ENCODE results near the gene SELPLG.

GRCh38 chr12:108622921-108623514 lies 10.7 kb downstream of the SELPLG start:
- TF ChIP-seq CTCF (IDR thresholded peaks at IDR 0.05; ENCODE audit: poor library complexity) (no peak), EZH2 (IDR thresholded peaks at IDR 0.05; ENCODE audit: borderline replicate concordance) (no peak), EZH2phosphoT487 (IDR thresholded peaks at IDR 0.05; ENCODE audit: low read depth, severe bottlenecking, unreplicated experiment) (no peak)

All from hepatocyte (in vitro differentiated cells).